HL-60/S4 treated with retinoic acid at 250 ng/mL for 4 days and 3 days (cell line): ENCODE measurements around the gene PRELP.
"Not testable (repeated sequence)": the region's sequence is repeated elsewhere in the genome, so short reads cannot be mapped to it uniquely, and the experiment has no call there.

Source experiments
- in situ Hi-C: fragments of 300-500 bp; cut with MboI; formaldehyde crosslinking; loops from 2 replicates; pipeline ENCODE4 v1.7.0; 2022; ENCODE audit warnings: low sequenced_read_pairs

PRELP gene

GRCh38 chr1:203503836-203504235 is 28.2 kb downstream of the PRELP start:
- in situ Hi-C loops: no loop called here

- in situ Hi-C loops: loop anchor here (5.0 kb wide), 1 partner anchor 198 kb away; no protein-coding TSS in a partner anchor
Measured at GRCh38 chr1:203504400-203505250, 29.0 kb downstream of the PRELP start.

GRCh38 chr1:203505526-203506204 is 30.1 kb downstream of the PRELP start:
- in situ Hi-C loops: loop anchor here (5.0 kb wide), 1 partner anchor 197 kb away; no protein-coding TSS in a partner anchor

- in situ Hi-C loops: loop anchor here (5.0 kb wide), 1 partner anchor 195 kb away; no protein-coding TSS in a partner anchor
Measured at GRCh38 chr1:203506858-203507626, 31.4 kb downstream of the PRELP start.

GRCh38 chr1:203507759-203508158 is 32.2 kb downstream of the PRELP start:
- in situ Hi-C loops: loop anchor here (5.0 kb wide), 1 partner anchor 195 kb away; no protein-coding TSS in a partner anchor

GRCh38 chr1:203508463-203509073 is 33.0 kb downstream of the PRELP start:
- in situ Hi-C loops: loop anchor here (5.0 kb wide), 1 partner anchor 194 kb away; no protein-coding TSS in a partner anchor

- in situ Hi-C loops: loop anchor here (5.0 kb wide), 1 partner anchor 193 kb away; no protein-coding TSS in a partner anchor
Measured at GRCh38 chr1:203509135-203509534, 33.5 kb downstream of the PRELP start.

- in situ Hi-C loops: no loop called here
Measured at GRCh38 chr1:203511513-203511912, 35.9 kb downstream of the PRELP start.

- in situ Hi-C loops: no loop called here
Measured at GRCh38 chr1:203511930-203512329, 36.3 kb downstream of the PRELP start.

- in situ Hi-C loops: no loop called here
Measured at GRCh38 chr1:203512517-203512847, 36.9 kb downstream of the PRELP start.

- in situ Hi-C loops: no loop called here
Measured at GRCh38 chr1:203512848-203513584, 37.4 kb downstream of the PRELP start.

- in situ Hi-C loops: no loop called here
Measured at GRCh38 chr1:203513585-203514031, 38.0 kb downstream of the PRELP start.

GRCh38 chr1:203516184-203516583 is 40.6 kb downstream of the PRELP start:
- in situ Hi-C loops: no loop called here

GRCh38 chr1:203516906-203517305 is 41.3 kb downstream of the PRELP start:
- in situ Hi-C loops: no loop called here

GRCh38 chr1:203517426-203518110 is 42.0 kb downstream of the PRELP start:
- in situ Hi-C loops: no loop called here

GRCh38 chr1:203518139-203518538 is 42.5 kb downstream of the PRELP start:
- in situ Hi-C loops: not testable (repeated sequence)

- in situ Hi-C loops: no loop called here
Measured at GRCh38 chr1:203518541-203518940, 42.9 kb downstream of the PRELP start.

- in situ Hi-C loops: no loop called here
Measured at GRCh38 chr1:203519053-203519840, 43.6 kb downstream of the PRELP start.

- in situ Hi-C loops: no loop called here
Measured at GRCh38 chr1:203519896-203520295, 44.3 kb downstream of the PRELP start.
